Right ventricle myocardium superior (tissue), 1 donor: ENCODE data around the gene SOX9. TPM values are rescaled to one million over a fixed set of nuclear protein-coding genes. Genes with fewer than 3 reads are reported as not detected.

Experiments used
- ATAC-seq: fragments of 200-7000 bp; cut with Tn5 transposase; one replicate; pipeline ENCODE4 v1.9.1; 2020; ENCODE audit warnings: mild to moderate bottlenecking; ENCODE audit not compliant: poor library complexity
- DNase-seq: peaks from one replicate; pipeline ENCODE4 v3.0.0-alpha.2; 2020
- intact Hi-C: fragments of 100-400 bp; cut with DNase I; formaldehyde crosslinking; loops from one replicate; pipeline ENCODE4 v1.11.2; 2022
- total RNA-seq: library from RNA; stranded (reverse); fragmentation: NEBNext Ultra II Directional; extraction: Animal tissue kit (Norgen Biotek cat#: 25700); gene quantifications from one replicate; pipeline ENCODE4 v1.2.1, GENCODE V29; 2021
- donor health status: DM: no; HTN: yes; CAD: no; lungs with severe emphysema.

Gene SOX9
- total RNA-seq, 1 donor from 2014 or later: 10.9 TPM

GRCh38 chr17:72171703-72172667, 51.2 kb downstream of the SOX9 start:
- ATAC-seq (peak; percentile 76), DNase-seq (no peak)
- intact Hi-C loops: loop anchor here (10.0 kb wide), 1 partner anchor 47 kb away; the partner anchor contains the start of gene SOX9

DNA sequence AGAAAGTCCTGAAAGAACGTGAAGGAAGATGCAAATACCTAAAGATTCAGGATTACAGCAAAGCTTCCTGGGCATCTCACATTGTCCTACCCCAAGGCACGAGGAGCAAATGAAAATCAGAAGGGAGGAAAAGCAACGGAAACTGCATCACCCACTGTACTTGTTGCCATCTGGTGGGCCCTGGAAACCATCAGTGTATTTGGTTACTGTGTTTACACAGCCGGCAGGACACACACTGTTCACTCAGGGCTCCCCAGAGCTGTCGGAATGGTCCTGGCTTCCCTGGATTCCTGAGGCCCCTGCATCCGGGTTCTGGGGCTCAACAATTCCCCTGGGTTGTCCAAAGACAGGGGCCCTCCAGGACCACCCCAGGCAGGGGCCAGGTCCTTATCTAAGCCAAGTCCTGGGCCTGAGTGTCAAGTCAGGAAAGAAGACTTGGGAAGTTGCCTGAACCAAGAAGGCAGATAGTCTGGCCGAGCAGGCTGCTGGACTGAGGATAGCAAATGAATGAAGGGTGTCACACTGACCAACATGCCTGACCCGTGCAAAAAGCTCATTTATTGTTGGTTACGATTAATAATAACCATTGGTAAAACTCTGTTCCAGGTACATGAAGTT, 52.8 kb downstream of the SOX9 start:
- ATAC-seq: peak; percentile 36
- intact Hi-C loops: loop anchor here (10.0 kb wide), 1 partner anchor 49 kb away; the partner anchor contains the start of gene SOX9

GRCh38 chr17:72175263-72175662, 54.4 kb downstream of the SOX9 start:
- DNase-seq (no peak), ATAC-seq (no peak)
- intact Hi-C loops: loop anchor here (10.0 kb wide), 1 partner anchor 50 kb away; the partner anchor contains the start of gene SOX9

More for the DNA sequence above, 52.8 kb downstream of the SOX9 start:
- no peak for DNase-seq
